Muscle of arm (tissue), 12 donors: ENCODE measurements around the gene ZFPM1. TPM values are rescaled to one million over a fixed set of nuclear protein-coding genes. Genes with fewer than 3 reads are reported as not detected.

Experiments used
- DNase-seq: peaks from one replicate; pipeline ENCODE4 v3.0.0-alpha.2; 2013
- polyA plus RNA-seq, 12 donors: library from polyadenylated mRNA; unstranded; fragments of 120-200 nt; gene quantifications; one replicate each; pipeline ENCODE4 v1.2.1, GENCODE V29; 2013; ENCODE audit not compliant: insufficient read length in 12 of 12

Gene ZFPM1
- polyA plus RNA-seq, 12 donors: 0.74 to 3.9 (median 1.1) TPM; not detected in 2

DNA sequence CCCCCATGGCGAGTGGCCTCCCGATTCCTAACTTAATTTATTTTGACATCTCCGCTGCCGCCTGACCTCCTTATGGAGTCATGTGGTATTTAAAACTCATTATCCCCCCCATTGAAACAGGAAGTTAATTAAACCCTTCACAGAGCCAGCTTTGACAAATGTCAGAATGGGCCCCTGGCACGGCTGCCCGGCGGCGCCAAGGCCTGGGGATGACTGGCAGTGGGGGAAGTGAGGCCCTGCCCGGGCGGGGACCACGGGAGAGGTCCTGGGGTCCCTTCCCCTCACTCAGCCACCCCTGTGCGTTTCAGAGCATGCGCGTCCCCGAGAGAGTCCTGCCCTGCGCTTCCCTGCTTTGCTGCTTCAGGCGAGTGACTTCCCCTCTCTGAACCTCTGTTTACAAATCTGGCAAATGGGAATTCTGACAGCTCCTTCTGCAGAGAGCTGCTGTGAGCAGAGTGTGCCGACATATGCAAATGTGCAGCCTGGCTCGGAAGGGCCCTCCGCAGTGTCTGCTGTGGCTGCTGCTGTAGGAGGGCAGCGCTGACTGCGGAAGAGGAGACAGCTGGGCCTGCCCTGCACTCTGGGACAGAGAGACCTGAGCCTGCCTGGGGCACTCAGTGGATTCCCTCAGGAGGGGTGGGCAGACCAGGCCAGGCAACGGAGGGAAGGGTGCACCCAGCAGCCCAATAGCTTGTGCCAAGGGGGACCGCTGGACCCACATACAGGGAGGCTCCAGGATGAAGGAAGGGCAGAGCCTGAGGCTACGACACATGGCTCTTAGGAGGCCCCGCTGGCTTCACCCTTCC lies 4.4 kb upstream of the ZFPM1 start:
- DNase-seq: no peak

DNA sequence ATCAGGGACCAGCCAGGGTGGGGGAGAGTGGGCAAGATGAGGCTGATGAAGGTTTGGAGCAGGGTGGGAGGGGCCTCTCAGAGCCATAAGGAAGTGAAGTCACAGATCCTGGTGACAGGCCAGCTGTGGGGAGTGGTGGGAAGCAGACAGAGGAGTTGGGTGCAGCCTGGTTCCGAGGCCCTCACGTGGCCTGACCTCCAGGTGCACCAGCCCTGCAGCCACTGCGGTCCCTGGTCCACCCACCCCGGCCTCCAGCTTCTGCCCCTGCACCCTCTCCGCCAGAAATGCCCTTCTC lies 3.9 kb upstream of the ZFPM1 start:
- no peak for DNase-seq

DNA sequence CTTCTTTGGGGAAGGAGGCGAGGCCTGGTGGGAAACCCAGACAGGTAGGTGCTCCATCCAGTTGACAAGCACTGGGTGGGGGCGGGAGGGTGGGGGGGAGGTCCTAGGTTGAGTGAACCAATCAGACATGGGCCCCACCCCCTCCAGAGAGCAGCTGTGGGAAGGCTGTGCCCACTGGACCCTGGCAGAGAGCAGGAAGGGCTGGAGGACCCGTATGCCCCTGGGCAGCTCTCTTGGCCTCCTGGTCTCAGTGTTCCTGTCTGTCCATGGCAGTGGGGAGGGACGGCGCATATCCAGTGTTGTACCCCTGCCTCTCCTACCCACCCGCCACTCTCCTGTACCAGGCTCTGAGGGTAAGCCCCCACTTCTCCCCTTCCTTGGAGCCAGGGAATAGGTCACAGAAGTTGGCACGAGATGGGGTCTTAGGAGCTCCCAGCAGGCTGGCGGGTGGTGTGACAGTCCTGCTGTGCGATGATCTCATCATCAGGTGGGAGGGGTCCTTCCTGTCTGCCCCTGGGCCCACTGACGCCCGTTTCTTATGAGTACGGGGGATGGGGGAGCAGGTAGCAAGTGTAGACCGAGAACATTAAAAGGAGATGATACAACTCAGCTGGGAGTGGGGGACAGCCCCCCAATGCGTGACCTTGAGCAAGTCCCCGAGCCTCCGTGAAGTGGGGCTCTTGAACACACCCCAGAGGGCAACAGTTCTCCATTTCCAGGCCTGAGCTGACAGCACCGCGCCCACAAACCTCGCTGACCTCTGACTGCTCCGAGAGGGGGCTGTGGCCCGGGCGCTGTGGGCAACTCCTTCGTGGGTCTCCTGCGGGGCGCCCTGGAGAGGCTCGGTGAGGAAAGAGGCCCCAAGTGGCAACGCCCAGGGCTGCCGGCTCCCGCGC lies 1.2 kb upstream of the ZFPM1 start:
- no peak for DNase-seq

GRCh38 chr16:88452482-88453216 lies 431 bp upstream of the ZFPM1 start:
- DNase-seq: peak; percentile 94

- no peak for DNase-seq
Measured at GRCh38 chr16:88453611-88454522, 787 bp downstream of the ZFPM1 start.

DNA sequence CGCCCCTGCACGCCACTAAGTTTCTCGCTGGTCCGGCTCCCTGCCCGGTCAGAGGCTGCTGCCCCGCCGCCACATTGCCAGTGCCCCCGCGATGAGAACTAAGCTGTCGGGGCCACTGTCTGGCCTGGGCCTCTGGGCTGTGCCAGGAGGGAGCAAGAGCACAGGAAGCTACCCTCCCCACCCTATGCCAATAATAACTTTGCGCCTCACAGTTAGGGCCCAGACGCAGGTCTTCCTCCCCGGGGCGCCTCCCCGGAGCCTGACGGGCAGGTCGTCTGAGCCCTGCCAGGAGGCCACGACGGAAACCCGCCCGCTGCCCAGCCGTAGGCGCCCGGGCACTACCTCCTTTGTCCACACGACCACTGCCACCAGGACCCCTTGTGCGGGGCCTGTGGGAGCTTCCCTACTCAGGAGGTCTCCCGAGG lies 1.5 kb downstream of the ZFPM1 start:
- no peak for DNase-seq

GRCh38 chr16:88455610-88456355 lies 2.7 kb downstream of the ZFPM1 start:
- DNase-seq: no peak

- DNase-seq: no peak
Measured at GRCh38 chr16:88456356-88457292, 3.5 kb downstream of the ZFPM1 start.

GRCh38 chr16:88458039-88458772 lies 5.1 kb downstream of the ZFPM1 start:
- no peak for DNase-seq

DNA sequence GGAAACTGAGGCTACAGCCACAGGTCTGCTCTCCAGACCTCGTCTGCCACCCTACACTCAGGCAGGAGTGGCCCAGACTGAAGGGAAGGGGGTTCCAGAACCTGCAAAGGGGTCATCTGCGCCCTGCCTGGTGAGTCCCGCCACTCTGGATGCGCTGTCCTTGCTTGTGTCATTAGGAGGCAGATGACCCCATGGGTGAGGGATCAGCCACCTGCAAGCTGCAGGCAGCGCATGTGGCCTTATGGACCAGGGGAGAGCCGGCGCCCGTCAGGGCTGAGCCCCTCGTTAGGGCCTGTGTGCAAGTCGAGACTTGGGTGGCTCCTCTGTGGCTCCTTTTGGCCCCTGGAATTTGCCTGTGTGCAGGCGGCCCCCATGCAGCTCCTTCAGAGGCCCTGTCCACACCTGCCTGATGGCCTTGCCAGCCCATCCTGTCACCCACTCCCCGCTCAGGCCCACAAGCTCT lies 5.7 kb downstream of the ZFPM1 start:
- DNase-seq: no peak

GRCh38 chr16:88459366-88460073 lies 6.4 kb downstream of the ZFPM1 start:
- DNase-seq: no peak

GRCh38 chr16:88460496-88461330 lies 7.6 kb downstream of the ZFPM1 start:
- no peak for DNase-seq

- no peak for DNase-seq
Measured at GRCh38 chr16:88461331-88462269, 8.5 kb downstream of the ZFPM1 start.

GRCh38 chr16:88462396-88462795 lies 9.3 kb downstream of the ZFPM1 start:
- no peak for DNase-seq

- no peak for DNase-seq
Measured at GRCh38 chr16:88463411-88463810, 10.3 kb downstream of the ZFPM1 start.
